PFSK-1 (cell line): ENCODE data around the gene RNPC3.

Experiments used
- FOXP2 ChIP-seq: optimal IDR thresholded peaks from 2 replicates; pipeline ENCODE3; 2011; ENCODE audit warnings: borderline replicate concordance, control low read depth, inconsistent platforms; ENCODE audit not compliant: insufficient read depth; ENCODE audit errors: extremely low read length, extremely low read depth
- POLR2AphosphoS5 ChIP-seq: IDR thresholded peaks from 2 replicates; pipeline ENCODE4 v1.6.1; 2012; ENCODE audit warnings: low read depth, mild to moderate bottlenecking, control low read depth, low read length, moderate library complexity
- REST ChIP-seq, 2 experiments: IDR thresholded peaks; 2 replicates each; pipeline versions ENCODE4 v1.6.1 to v1.8.0; 2011 to 2012; ENCODE audit warnings: low read depth in 2 of 2, low read length in 2 of 2, control low read depth in 1 of 2, inconsistent platforms in 1 of 2, mild to moderate bottlenecking in 1 of 2, moderate library complexity in 1 of 2; ENCODE audit not compliant: insufficient read depth in 1 of 2
- SIN3A ChIP-seq: IDR thresholded peaks from 2 replicates; pipeline ENCODE4 v1.6.1; 2012; ENCODE audit warnings: mild to moderate bottlenecking, low read length, moderate library complexity, borderline replicate concordance; ENCODE audit not compliant: insufficient read depth
- TAF1 ChIP-seq: IDR thresholded peaks from 2 replicates; pipeline ENCODE4 v1.6.1; 2012; ENCODE audit warnings: low read length, control low read depth, borderline replicate concordance; ENCODE audit not compliant: insufficient read depth

Gene RNPC3

GRCh38 chr1:103516283-103516682 lies 9.2 kb upstream of the RNPC3 start:
- no peak for TF ChIP-seq FOXP2

- TF ChIP-seq REST (IDR thresholded peaks at IDR 0.05; ENCODE audit: insufficient read depth in 1 of 2, low read depth in 2 of 2, low read length in 2 of 2) (no peak), SIN3A (no peak), FOXP2 (no peak), POLR2AphosphoS5 (no peak), TAF1 (no peak)
Observed at GRCh38 chr1:103516693-103517092, 8.8 kb upstream of the RNPC3 start.

- TF ChIP-seq REST (IDR thresholded peaks at IDR 0.05; ENCODE audit: insufficient read depth in 1 of 2, low read depth in 2 of 2, low read length in 2 of 2) (no peak), POLR2AphosphoS5 (no peak), SIN3A (no peak), TAF1 (no peak)
Observed at GRCh38 chr1:103517380-103518047, 8.0 kb upstream of the RNPC3 start.

- no peak for TF ChIP-seq POLR2AphosphoS5
- TF ChIP-seq FOXP2 = no peak
Observed at GRCh38 chr1:103520822-103521221, 4.7 kb upstream of the RNPC3 start.

- TF ChIP-seq SIN3A (no peak), FOXP2 (no peak), TAF1 (no peak)
Observed at GRCh38 chr1:103523346-103523745, 2.2 kb upstream of the RNPC3 start.

- TF ChIP-seq FOXP2 (no peak), SIN3A (no peak), REST (IDR thresholded peaks at IDR 0.05; ENCODE audit: insufficient read depth in 1 of 2, low read depth in 2 of 2, low read length in 2 of 2) (no peak), POLR2AphosphoS5 (no peak), TAF1 (no peak)
Observed at GRCh38 chr1:103525114-103525606, 339 bp upstream of the RNPC3 start.
